HG03066 (cell line): Measurements from ENCODE around the gene PKHD1.
A peak's percentile ranks its signal among the peaks of the same experiment; 100 is the strongest.

ENCODE experiments used
- ATAC-seq: cut with Tn5 transposase; IDR thresholded peaks from one replicate; pipeline ENCODE4 v1.9.1; 2021; ENCODE audit warnings: low read depth; ENCODE audit not compliant: unreplicated experiment

The PKHD1 gene

DNA sequence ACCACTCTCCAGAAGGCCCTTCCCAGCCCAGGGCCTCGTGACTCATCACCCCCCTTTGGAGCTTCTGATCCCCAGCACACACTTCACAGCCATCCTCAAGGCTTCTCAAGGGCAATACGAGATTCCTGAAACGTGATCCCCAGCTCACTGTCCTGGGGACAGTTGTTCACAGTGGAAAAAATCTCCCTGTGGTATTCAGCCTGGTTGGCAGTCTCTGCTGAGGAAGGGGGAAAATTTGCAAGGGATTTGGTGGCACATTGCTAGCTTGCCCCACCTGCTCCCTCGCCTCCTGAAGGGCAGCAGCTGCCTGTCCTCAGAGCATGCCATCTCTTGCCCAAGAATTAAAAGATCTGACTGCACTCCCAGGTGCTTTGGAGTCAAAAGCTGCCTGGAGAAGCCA lies 20.7 kb upstream of the PKHD1 start:
- no peak for ATAC-seq

DNA sequence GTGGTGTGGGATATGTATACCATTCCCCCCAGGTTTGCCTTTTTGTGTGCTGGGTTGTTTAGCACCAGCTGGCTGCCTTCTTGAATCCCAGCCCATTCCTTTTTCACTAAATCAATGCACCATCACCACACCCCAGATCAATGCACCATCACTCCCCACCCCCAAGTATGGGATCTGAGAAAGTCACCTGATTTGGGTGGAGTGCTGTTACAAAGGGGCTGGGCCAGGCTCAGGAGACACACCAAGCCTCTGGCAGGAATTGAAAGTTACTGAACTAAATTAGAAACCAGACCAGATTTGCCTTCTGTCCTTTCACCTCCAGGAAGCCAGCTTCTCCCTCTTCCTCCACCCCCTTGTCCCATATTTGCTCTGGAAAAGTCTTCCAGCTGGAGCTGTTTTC lies 19.6 kb upstream of the PKHD1 start:
- no peak for ATAC-seq

DNA sequence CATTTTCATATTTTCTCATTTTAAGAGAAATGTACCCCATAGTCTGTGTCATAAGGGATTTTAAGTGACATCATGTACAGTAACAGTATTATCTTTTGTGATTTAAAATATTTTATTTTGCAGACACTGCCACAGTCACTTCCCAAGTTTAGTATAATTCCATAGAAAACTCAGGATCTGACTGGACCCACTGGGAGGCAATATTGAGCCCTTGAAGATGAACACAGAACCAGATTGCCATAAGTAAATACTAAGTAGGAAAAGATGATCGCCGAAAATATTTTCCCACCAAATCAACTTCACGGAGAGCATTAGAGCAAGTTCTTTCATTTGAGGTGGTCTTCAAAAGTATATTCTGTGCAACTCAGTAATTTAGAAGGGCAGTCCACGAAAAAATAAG lies 17.6 kb upstream of the PKHD1 start:
- no peak for ATAC-seq

- ATAC-seq, result no peak
These were observed 16.2 kb upstream of the PKHD1 start for GRCh38 chr6:52103623-52104022.

DNA sequence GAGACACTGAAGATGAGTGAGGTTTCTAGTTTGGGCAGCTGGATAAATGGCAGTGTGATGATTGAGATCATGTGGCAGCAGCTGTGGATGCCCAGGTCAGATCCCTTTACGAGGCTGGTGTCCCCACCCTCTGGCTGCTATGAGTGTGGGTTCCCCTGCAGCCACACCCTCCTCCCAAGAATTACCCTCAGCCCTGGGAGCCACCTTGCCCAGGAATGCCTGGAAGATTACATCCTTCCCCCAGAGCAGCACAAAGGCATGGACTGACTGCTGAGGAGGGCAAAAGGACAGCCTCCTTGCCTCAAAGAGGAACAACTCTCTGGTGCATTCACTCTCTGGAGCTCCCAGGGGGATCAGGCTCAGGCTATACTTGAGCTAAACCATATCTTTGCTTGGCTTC lies 15.0 kb upstream of the PKHD1 start:
- no peak for ATAC-seq

DNA sequence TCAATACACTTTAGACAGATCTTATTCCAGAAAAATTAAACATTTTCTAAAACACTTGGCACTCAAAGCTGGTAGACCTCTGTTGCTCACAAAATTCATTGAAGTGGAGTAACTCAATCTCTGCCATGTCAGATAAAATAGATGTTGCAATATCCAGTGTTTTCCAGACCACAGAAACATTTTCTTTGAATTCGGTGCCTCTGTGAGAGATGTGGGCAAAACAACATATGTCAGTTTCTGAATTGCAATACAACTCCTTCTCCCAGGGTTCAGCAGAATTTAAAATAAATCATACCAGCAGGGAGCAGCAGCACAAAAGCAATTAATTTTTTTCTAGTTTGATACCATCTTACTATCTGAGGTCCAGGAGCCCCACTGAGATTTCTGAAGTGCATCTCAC lies 11.3 kb upstream of the PKHD1 start:
- ATAC-seq, result no peak

DNA sequence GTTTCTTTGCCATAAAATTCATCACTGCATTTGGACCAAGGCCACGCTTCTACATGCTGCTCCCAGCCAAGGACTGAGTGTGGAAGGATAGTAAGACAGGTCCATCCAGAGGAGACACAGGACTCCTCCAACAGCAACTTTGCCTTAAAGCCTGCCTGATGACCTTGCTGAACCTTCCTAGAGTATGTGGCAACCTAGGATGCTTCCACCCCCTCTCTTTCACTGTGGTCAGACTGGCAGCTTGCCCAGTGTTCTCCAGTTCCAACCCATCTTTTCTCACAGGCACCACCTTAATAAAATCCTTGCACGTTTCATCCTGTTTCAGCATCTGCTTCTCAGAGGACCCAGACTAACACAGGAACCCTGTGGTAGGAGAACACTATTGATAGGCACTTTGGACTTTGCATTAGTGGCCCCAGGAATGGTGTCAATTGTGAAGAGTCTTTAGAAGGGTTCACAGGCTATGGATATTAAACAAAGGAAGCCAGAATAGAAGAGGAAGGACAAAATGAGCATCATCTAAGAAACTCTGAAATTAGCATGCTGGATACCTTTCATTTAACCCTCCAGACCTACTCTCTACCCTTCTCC lies 2.4 kb upstream of the PKHD1 start:
- ATAC-seq, result no peak

GRCh38 chr6:52086741-52087140 lies 672 bp downstream of the PKHD1 start:
- ATAC-seq, result no peak

DNA sequence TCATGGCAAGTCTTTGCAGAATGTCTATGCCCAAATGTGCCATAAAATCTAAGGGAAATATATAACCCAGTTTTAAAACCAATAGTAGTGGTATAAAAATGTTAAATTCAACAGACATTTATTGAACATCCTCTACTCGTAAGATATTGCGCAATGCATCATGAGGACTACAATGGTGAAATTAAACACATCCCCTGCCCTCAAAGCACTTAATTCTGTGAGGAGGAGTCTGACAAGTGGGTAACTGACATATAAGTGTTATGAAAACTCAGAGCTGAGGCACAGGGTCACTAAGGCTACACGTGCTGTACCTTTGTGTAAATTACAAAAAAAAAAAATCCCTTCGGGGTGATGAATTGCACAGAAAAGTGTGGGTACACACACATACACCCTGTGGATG lies 6.2 kb downstream of the PKHD1 start:
- no peak for ATAC-seq

DNA sequence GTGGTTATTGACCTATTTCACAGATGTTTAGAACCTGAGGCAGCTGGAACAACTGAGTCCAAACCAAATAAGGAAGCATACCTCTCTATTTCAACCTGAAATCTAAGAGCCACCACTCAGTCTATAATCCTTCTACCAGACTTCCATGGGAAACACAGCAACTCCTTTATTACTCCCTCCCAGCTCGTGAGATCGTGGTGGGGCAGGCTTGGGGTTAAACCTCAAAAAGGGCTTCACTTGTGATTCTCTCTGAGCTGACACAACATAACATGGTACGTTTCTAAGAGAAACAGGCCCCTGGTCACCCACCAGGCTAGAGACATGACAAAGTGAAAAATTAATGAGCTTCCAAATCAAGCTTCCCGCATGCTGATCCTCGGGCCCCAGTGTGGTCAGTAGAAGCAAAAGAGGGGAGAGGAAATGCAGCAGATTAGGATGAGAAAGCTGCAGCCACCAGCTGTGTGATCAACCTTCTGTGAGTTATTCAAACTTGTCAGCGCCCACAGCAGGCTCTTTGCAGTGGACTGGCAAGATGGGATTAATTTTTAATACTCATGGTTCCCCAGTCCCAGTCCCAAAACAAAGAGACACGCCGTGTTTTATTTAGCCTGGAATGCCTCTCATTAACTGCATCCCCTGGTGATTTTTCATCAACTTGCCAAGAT lies 9.3 kb downstream of the PKHD1 start:
- ATAC-seq, result no peak

DNA sequence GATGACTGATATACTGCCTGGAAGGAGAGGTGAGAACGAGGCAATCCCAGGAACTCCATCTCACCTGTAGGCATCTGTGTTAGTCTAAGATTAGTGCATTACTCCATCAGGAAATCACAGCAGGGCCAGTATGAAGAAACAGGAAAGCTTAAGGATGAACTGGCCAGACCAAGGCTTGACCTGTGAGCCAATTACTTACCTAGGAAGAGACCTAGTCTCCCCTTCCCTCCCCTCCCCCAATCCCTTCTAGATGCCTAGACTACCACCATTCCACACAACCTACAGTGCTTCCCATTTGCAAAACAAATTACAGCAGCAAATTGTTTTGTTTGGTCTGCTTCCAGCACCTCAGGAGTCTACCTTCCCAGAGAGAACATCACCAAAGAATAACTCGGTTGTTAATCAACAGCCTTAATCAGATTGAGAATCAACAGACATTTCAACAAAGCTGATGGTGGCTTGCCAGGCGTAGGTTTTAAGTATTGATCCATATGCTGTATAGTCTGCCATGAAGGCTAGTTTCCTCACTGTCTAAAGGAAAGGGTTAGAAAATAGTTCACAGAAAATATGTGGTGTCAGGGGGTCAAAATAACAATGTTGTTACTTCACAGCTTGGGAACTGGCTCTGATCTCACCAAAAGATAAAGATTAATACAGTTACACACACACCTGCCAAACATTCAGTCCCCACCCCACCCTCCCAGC lies 10.1 kb downstream of the PKHD1 start:
- no peak for ATAC-seq

GRCh38 chr6:52076791-52077179 lies 10.6 kb downstream of the PKHD1 start:
- ATAC-seq, result no peak

- no peak for ATAC-seq
These were observed 12.7 kb downstream of the PKHD1 start for GRCh38 chr6:52074716-52075115.

GRCh38 chr6:52074155-52074554 lies 13.3 kb downstream of the PKHD1 start:
- ATAC-seq, result no peak

GRCh38 chr6:52065621-52066020 lies 21.8 kb downstream of the PKHD1 start:
- no peak for ATAC-seq

DNA sequence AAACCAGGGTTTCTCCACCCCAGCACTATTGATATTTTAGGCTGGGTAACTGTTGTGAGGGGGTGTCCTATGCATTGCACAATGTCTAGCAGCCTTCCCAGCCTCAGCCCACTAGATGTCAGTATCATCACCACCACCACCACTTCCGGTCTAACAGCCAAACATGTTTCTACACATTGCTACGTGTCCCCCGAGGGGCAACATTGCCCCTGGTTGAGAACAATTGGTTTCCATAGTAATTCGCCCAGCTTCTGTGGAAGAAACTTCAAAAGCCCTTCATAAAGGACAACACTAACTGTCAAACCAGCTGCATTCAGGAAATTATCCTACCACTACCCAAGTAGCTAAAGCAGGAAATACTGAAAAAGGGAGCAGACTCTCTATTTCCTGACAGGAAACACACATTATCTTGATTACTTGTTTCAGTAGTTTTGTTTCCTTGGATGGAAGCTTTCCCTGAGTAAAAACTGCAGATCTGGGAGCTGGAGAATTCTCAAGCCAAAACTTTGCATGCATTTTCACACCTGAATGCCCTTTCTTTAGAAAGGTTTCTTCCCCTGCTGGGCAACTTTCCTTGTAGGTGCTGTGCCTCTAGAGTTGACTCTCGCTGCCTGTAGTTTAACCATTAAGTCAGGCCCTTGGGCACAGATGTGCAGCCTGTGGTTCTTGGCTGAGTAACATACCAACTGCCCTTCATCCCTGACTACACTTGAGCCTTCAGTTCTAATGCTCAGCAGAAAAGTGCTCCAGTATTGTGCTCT lies 23.6 kb downstream of the PKHD1 start:
- peak; percentile 99 for ATAC-seq

GRCh38 chr6:52061481-52061880 lies 25.9 kb downstream of the PKHD1 start:
- ATAC-seq, result no peak

DNA sequence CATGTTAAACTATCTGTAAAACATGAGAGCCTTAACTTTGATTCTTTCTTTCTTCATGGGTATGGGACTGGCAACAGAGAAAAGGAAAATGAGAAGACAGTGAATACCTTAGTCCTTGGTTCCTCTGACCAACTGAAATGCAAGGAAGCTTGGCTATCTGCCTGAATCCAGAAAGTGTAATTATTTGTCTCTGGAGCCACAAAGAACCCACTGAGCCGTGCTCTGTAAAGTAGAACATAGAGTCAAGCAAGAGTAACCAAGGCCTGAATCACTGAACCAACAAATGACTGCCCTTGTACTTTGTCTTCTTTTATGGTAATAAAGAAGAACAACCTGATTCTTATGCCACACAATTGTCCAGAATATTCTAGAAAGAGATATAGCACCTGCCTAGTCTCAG lies 27.6 kb downstream of the PKHD1 start:
- no peak for ATAC-seq

GRCh38 chr6:52055451-52055850 lies 32.0 kb downstream of the PKHD1 start:
- ATAC-seq, result no peak

DNA sequence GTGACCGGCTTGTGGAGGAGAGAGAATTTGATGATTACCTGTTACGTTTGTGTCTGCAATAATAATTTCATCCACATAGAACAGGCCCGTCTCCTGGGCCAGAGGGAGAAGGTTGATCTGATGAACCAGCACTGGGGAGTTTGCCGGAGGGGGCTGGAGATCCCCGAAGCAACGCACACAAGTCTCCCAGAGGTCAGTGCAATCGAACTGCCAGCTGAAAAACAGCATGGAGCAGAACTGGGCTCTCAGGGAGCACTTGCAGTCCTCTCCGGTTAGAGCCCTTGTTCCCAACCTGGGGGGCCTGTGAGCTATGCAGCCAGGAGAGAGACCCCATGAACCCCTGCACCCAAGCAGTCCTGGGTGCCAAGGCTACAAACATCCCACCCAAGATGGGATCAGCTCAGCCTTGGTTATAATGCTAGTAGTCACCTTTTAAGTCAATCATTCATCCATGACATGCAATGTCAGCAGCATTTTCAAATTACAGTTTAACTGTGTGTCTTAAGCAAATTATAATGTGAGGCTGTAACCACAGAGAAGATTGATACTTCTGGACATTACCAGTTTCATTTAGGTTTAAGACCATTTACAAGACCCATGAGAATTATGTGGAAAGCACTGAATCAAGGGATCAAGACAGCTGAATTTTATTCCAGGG lies 34.2 kb downstream of the PKHD1 start:
- no peak for ATAC-seq

DNA sequence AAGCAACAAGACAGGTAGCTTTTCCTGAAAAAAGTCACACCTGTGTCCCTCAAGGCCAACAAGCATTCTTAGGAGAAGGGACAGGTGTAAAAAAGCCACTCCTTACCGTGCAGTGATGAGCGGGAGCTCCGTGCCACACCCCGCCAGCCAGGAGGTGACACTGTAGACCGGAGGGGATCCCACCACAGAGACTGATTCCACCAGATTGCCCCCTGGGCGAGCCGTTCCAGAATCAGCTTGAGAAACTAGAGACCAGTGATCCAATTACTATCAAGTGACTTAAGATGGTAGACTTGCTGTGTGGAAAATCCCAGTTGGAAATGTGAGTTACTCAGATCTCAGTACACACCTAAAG lies 37.4 kb downstream of the PKHD1 start:
- no peak for ATAC-seq
